H9 (cell line): Measurements from ENCODE around the gene RACGAP1. TPM values are rescaled to one million over a fixed set of nuclear protein-coding genes. Genes with fewer than 3 reads are reported as not detected.

Experiments used
- DNase-seq: peaks from one replicate; pipeline ENCODE4 v3.0.0-alpha.2; 2017
- H2AFZ ChIP-seq: one replicate; pipeline ENCODE4 v1.6.1; 2013; ENCODE audit warnings: mild to moderate bottlenecking, low read length, control low read depth, moderate library complexity
- H2AK5ac ChIP-seq: 2 replicates; pipeline ENCODE4 v1.6.1; 2013; ENCODE audit warnings: low read length, control low read depth, mixed read lengths; ENCODE audit not compliant: insufficient read length
- H2BK120ac ChIP-seq: one replicate; pipeline ENCODE4 v1.6.1; 2013; ENCODE audit warnings: low read depth, mild to moderate bottlenecking, low read length, control low read depth, inconsistent platforms; ENCODE audit not compliant: poor library complexity, severe bottlenecking
- H2BK12ac ChIP-seq: 2 replicates; pipeline ENCODE4 v1.6.1; 2013; ENCODE audit warnings: low read length, control low read depth, mixed read lengths, low read depth; ENCODE audit not compliant: insufficient read length
- H2BK15ac ChIP-seq: 2 replicates; pipeline ENCODE4 v1.6.1; 2013; ENCODE audit warnings: low read depth, low read length, control low read depth
- H2BK20ac ChIP-seq: one replicate; pipeline ENCODE4 v1.6.1; 2013; ENCODE audit warnings: low read depth, mild to moderate bottlenecking, low read length, control low read depth, inconsistent platforms; ENCODE audit not compliant: poor library complexity, severe bottlenecking
- H2BK5ac ChIP-seq: 2 replicates; pipeline ENCODE4 v1.6.1; 2013; ENCODE audit warnings: low read length, control low read depth, mixed read lengths; ENCODE audit not compliant: insufficient read length
- H3K14ac ChIP-seq: 2 replicates; pipeline ENCODE4 v1.6.1; 2013; ENCODE audit warnings: low read length, control low read depth; ENCODE audit not compliant: insufficient read depth
- H3K18ac ChIP-seq: 2 replicates; pipeline ENCODE4 v1.6.1; 2013; ENCODE audit warnings: low read depth, mild to moderate bottlenecking, mixed read lengths, low read length, control low read depth; ENCODE audit not compliant: insufficient read length
- H3K23ac ChIP-seq: 2 replicates; pipeline ENCODE4 v1.6.1; 2013; ENCODE audit warnings: low read length, control low read depth, mixed read lengths, low read depth; ENCODE audit not compliant: insufficient read length
- H3K23me2 ChIP-seq: 2 replicates; pipeline ENCODE4 v1.6.1; 2013; ENCODE audit warnings: low read depth, mild to moderate bottlenecking, mixed read lengths, low read length, control low read depth; ENCODE audit not compliant: insufficient read length, poor library complexity, severe bottlenecking
- H3K27ac ChIP-seq: 2 replicates; pipeline ENCODE4 v1.5.1; 2013; ENCODE audit warnings: low read length, control low read depth, mixed read lengths, low read depth; ENCODE audit not compliant: insufficient read length
- H3K27me3 ChIP-seq: 2 replicates; pipeline ENCODE4 v1.6.1; 2013; ENCODE audit warnings: low read length, control low read depth, inconsistent platforms; ENCODE audit not compliant: insufficient read depth
- H3K4ac ChIP-seq: 2 replicates; pipeline ENCODE4 v1.6.1; 2013; ENCODE audit warnings: low read depth, mild to moderate bottlenecking, control low read depth, inconsistent platforms, low read length, moderate library complexity
- H3K4me1 ChIP-seq: 2 replicates; pipeline ENCODE4 v1.6.1; 2013; ENCODE audit warnings: low read length, control low read depth, inconsistent platforms; ENCODE audit not compliant: insufficient read depth
- H3K4me2 ChIP-seq: 2 replicates; pipeline ENCODE4 v1.6.1; 2013; ENCODE audit warnings: low read length, control low read depth, mixed read lengths; ENCODE audit not compliant: insufficient read length, insufficient read depth
- H3K56ac ChIP-seq: 2 replicates; pipeline ENCODE4 v1.6.1; 2013; ENCODE audit warnings: low read depth, mild to moderate bottlenecking, mixed read lengths, low read length, control low read depth; ENCODE audit not compliant: insufficient read length
- H3K79me1 ChIP-seq: 2 replicates; pipeline ENCODE4 v1.6.1; 2013; ENCODE audit warnings: low read depth, mild to moderate bottlenecking, moderate library complexity, low read length, control low read depth, inconsistent platforms; ENCODE audit not compliant: insufficient read depth, poor library complexity, severe bottlenecking
- H3K79me2 ChIP-seq: 2 replicates; pipeline ENCODE4 v1.6.1; 2013; ENCODE audit warnings: low read length, control low read depth, inconsistent platforms; ENCODE audit not compliant: insufficient read depth
- H3K9ac ChIP-seq: 2 replicates; pipeline ENCODE4 v1.6.1; 2013; ENCODE audit warnings: low read length, control low read depth, mixed read lengths; ENCODE audit not compliant: insufficient read length; ENCODE audit errors: extremely low read depth
- H3K9me3 ChIP-seq: one replicate; pipeline ENCODE4 v1.6.1; 2013; ENCODE audit warnings: low read depth, low read length, inconsistent platforms; ENCODE audit not compliant: control insufficient read depth
- H3T11ph ChIP-seq: one replicate; pipeline ENCODE4 v1.6.1; 2013; ENCODE audit warnings: mild to moderate bottlenecking, low read length, control low read depth, inconsistent platforms
- H4K20me1 ChIP-seq: one replicate; pipeline ENCODE4 v1.6.1; 2013; ENCODE audit not compliant: control insufficient read depth, insufficient read length, insufficient read depth
- H4K5ac ChIP-seq: 2 replicates; pipeline ENCODE4 v1.6.1; 2013; ENCODE audit warnings: low read depth, mild to moderate bottlenecking, mixed read lengths, low read length, control low read depth; ENCODE audit not compliant: insufficient read length
- H4K8ac ChIP-seq: replicated peaks from 2 replicates; pipeline ENCODE4 v1.6.1; 2013; ENCODE audit warnings: low read length, control low read depth, mixed read lengths, low read depth; ENCODE audit not compliant: insufficient read length
- H4K91ac ChIP-seq: 2 replicates; pipeline ENCODE4 v1.6.1; 2013; ENCODE audit warnings: low read depth, mild to moderate bottlenecking, moderate library complexity, mixed read lengths, low read length, control low read depth; ENCODE audit not compliant: insufficient read length
- H3K27ac Mint-ChIP-seq, 3 experiments: 2 replicates in 2 of 3; 3 replicates in 1 of 3; pipeline ENCODE4 v1.8.0; 2020 to 2021; ENCODE audit warnings: mixed read lengths in 3 of 3, mild to moderate bottlenecking in 1 of 3, moderate library complexity in 1 of 3
- H3K27me3 Mint-ChIP-seq: 2 replicates; pipeline ENCODE4 v1.8.0; 2021; ENCODE audit warnings: low read depth, mild to moderate bottlenecking, moderate library complexity, mixed read lengths
- H3K36me3 Mint-ChIP-seq, 3 experiments: 2 replicates in 2 of 3; 3 replicates in 1 of 3; pipeline ENCODE4 v1.8.0; 2020 to 2021; ENCODE audit warnings: low read depth in 3 of 3, mixed read lengths in 3 of 3; ENCODE audit not compliant: insufficient read depth in 1 of 3
- H3K4me1 Mint-ChIP-seq, 2 experiments: 2 replicates each; pipeline ENCODE4 v1.8.0; 2020; ENCODE audit warnings: mixed read lengths in 2 of 2
- H3K4me3 Mint-ChIP-seq, 2 experiments: 2 replicates in 1 of 2; 3 replicates in 1 of 2; pipeline ENCODE4 v1.8.0; 2020 to 2021; ENCODE audit warnings: mild to moderate bottlenecking in 2 of 2, mixed read lengths in 2 of 2, moderate library complexity in 1 of 2
- H3K9me3 Mint-ChIP-seq, 2 experiments: 2 replicates in 1 of 2; 3 replicates in 1 of 2; pipeline ENCODE4 v1.8.0; 2020; ENCODE audit warnings: mild to moderate bottlenecking in 2 of 2, mixed read lengths in 2 of 2, moderate library complexity in 1 of 2
- CTCF ChIP-seq: fragments of 200-600 bp; sonication (generic); conservative IDR thresholded peaks from 3 replicates; pipeline ENCODE4 v1.8.0; 2021; ENCODE audit warnings: antibody characterized with exemption, mild to moderate bottlenecking
- WGBS: extraction: QIAGEN DNeasy Blood & Tissue Kit; methylation state at CpG from one replicate; pipeline ENCODE4 v1.1.7; 2013; ENCODE audit warnings: missing lambda C conversion rate, low lambda C conversion rate, mixed read lengths; ENCODE audit not compliant: insufficient read length; ENCODE audit errors: extremely low coverage; 5-methylcytosine and 5-hydroxymethylcytosine counted together
- total RNA-seq: library from RNA; stranded (reverse); gene quantifications from 2 replicates; pipeline ENCODE4 v1.2.1, GENCODE V29; 2021

Gene RACGAP1
- total RNA-seq, 1 experiment from 2014 or later: 64.8 TPM

GRCh38 chr12:50070314-50071060 lies 45.2 kb upstream of the RACGAP1 start:
- TF ChIP-seq CTCF: peak; percentile 95
- H3K27me3 Mint-ChIP-seq: peaks cover 2% of the 10 kb centered on the region; the same call in 1 of the 2 replicates
- H3K27ac Mint-ChIP-seq: no peak overlapping the region; a peak in 1 of 7 replicates

More at GRCh38 chr12:50070314-50071060, 45.2 kb upstream of the RACGAP1 start:
- no peak overlapping the region for H3K56ac ChIP-seq
- no peak overlapping the region for H3K4ac ChIP-seq
- no peak overlapping the region for H2BK120ac ChIP-seq
- H3K36me3 Mint-ChIP-seq: no peaks in the 10 kb centered on the region
- H3K79me1 ChIP-seq: no peaks in the 10 kb centered on the region
- no peaks in the 10 kb centered on the region for H4K20me1 ChIP-seq
- H3K23ac ChIP-seq: no peak overlapping the region
- no peak overlapping the region for H4K8ac ChIP-seq
- no peak overlapping the region for H3K4me2 ChIP-seq
- H3K79me2 ChIP-seq: no peaks in the 10 kb centered on the region
- H2BK5ac ChIP-seq: no peak overlapping the region
- no peak overlapping the region for H3T11ph ChIP-seq
- H4K5ac ChIP-seq: no peak overlapping the region
- peak overlapping the region in 1 of 2 experiments; percentile 45; a peak in 2 of 5 replicates for H3K4me3 Mint-ChIP-seq
- H2AK5ac ChIP-seq: no peak overlapping the region
- no peak overlapping the region for H3K9ac ChIP-seq
- no peak overlapping the region for H3K14ac ChIP-seq
- H2BK15ac ChIP-seq: no peak overlapping the region
- H3K18ac ChIP-seq: no peak overlapping the region
- no peaks in the 10 kb centered on the region for H3K23me2 ChIP-seq
- no peaks in the 10 kb centered on the region for H3K9me3 ChIP-seq
- no peak overlapping the region for H2AFZ ChIP-seq
- peaks cover 24 to 34% of the 10 kb centered on the region in 2 experiments for H3K4me1 Mint-ChIP-seq
- no CpG with 5 or more reads among the region's 9 CpGs for WGBS
- no peak overlapping the region for H2BK12ac ChIP-seq
- H2BK20ac ChIP-seq: no peak overlapping the region
- H3K27ac ChIP-seq: no peak overlapping the region
- peak; percentile 88 for DNase-seq
- no peaks in the 10 kb centered on the region for H3K27me3 ChIP-seq
- no peak overlapping the region for H4K91ac ChIP-seq
- no peaks in the 10 kb centered on the region for H3K9me3 Mint-ChIP-seq
- H3K4me1 ChIP-seq: no peaks in the 10 kb centered on the region; the same call in 1 of the 2 replicates
